NCI-H1436 (cell line): ENCODE results near the gene S100P.
A peak's percentile ranks its signal among the peaks of the same experiment; 100 is the strongest.
"Not testable (repeated sequence)": the region's sequence is repeated elsewhere in the genome, so short reads cannot be mapped to it uniquely, and the experiment has no call there.

ENCODE experiments used
- DNase-seq: peaks from one replicate; lab custom pipeline; 2025; lab: John Stamatoyannopoulos, UW

S100P gene

DNA sequence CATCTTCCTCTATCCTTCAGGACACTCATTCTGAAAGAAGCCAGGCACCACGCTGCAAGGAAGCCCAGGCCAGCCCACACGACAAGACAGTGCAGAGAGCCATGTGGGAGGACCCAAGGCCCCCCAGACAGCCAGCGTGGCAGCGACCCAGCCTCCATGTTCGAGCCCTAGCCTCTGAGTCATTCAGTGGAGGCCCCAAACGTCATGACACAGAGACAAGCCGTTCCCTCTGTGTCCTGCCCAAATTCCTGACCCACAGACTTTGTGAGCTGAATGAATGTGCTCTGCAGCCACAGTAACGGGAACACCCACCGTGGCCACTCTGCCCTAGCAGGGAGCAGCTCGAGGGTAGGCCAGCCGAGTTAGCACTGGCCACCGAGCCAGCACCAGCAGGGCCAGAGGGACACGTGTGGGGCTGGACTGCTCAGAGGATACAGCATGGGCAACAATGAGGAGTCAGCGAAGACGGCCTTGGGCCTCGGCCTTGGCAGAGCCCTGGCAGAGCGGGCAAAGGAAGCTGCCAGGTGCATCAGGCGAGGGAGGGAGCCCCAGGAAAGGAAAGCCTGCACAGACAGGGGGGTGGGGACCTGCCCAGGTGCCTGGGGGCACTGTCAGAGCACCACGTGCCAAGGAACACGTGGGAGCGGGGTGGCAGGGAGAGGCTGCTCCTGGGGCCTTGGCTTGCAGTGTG, 30.9 kb downstream of the S100P start:
- no peak for DNase-seq

DNA sequence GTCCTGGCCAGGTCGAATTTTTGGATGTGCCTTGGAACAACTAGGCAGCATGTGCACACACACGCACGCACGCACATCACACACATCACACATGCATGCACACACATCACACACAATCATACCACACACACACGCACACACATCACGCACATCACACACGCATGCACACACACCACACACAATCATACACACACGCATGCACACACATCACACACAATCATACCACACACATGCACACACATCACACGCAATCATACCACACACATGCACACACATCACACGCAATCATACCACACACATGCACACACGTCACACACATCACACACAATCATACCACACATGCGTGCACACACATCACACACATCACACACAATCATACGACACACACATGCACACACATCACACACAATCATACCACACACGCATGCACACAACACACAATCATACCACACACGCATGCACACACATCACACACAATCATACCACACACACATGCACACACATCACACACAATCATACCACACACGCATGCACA, 31.8 kb downstream of the S100P start:
- not testable (repeated sequence) for DNase-seq

GRCh38 chr4:6727081-6727942, 33.6 kb downstream of the S100P start:
- DNase-seq: peak; percentile 16

DNA sequence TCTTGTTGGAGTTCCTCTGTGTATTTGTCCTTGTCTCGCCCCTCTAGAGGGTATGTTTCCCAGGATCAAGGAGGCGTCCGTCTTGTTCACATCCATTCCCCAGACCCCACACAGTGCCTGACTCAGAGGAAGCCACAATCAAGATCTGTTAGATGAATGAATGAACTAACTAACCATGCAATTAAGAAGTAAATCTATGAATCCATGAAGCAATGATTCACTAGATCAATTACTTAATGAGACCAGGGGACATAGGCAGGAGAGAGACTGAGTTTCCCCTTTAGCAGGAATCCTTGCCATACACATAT, 34.2 kb downstream of the S100P start:
- no peak for DNase-seq

- DNase-seq: no peak
Measured at GRCh38 chr4:6728320-6729029, 34.8 kb downstream of the S100P start.

GRCh38 chr4:6730603-6731317, 37.1 kb downstream of the S100P start:
- DNase-seq: no peak

GRCh38 chr4:6731318-6731675, 37.6 kb downstream of the S100P start:
- no peak for DNase-seq

GRCh38 chr4:6731780-6732179, 38.1 kb downstream of the S100P start:
- DNase-seq: no peak

DNA sequence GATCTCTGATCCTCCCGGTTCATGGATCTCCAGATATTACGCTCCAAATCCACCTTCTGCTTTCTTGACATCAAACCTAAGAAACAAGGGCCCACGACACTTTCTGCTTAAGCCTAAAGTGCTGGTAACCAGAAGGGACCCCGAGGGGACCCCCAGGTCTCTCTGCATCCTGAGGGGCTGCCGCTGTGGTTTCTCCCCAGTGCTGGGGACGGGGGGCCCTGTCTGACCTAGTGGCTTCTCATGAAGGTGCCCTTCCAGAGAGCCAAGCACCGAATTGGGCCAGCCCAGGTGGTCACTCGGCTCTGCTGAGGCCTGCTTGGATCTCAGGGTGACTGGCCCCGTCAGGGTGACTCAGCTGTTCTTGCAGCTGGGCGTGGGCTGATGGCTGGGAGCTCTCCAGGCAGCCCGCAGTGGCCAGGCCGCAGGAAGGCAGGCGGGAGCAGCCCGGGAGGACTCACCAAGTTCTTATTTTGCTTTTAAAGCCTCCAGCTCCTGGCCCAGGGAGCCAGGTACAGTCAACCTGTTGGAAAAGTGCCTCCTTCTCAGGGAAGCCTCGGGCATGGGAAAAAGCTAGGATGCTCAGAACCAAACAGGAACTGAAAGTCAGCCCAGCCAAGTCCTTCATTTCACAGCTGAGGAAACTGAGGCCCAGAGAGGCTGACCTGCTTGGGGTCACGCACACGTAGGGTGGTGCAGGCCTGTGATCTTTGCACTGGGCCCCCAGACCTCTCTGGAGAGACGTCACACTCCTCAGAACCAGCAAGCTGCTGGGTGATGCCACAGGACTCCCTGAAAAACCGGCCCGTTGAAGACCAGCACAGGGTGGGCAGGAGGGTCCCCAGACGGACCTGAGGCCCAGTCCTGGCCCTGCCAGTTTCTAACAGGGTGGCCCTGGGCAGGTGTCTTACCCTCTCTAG, 39.0 kb downstream of the S100P start:
- DNase-seq: no peak

DNA sequence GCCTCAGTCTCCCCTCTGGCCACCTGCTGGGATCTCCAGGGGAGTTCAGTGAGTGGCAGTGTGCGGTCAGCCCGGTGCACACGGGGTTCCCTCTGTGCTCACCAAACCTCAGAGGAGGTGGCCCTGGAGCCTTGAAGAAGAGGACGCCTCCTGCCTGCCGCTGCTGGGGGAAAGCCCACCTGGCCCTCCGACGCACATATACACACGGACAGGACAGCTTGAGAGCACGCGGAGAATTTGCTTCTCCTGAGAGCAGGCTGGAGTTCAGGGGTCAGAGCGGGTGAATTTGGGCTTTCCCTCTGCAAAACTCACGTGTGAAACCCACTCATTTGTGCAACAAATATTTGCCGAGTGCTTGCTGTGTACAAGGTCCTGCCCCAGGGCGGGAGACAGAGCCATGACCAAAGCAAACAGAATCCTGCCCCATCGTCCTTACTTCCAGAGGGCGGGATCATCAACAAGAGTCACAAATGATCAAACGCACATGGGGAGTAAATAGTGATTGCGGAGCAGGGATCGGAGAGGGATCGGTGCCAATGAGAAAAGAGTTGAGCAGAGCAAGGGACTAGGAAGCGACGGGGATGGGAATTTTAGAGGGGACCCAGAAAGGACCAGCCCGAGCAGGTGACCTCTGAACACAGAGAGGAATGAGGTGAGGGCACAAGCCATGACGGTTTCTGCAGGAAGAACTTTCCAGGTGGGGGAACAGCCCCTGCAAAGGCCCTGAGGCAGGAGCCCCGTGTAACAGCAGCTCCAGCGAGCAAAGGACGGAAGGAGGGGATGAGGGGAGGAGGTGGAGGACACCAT, 39.9 kb downstream of the S100P start:
- DNase-seq: no peak

DNA sequence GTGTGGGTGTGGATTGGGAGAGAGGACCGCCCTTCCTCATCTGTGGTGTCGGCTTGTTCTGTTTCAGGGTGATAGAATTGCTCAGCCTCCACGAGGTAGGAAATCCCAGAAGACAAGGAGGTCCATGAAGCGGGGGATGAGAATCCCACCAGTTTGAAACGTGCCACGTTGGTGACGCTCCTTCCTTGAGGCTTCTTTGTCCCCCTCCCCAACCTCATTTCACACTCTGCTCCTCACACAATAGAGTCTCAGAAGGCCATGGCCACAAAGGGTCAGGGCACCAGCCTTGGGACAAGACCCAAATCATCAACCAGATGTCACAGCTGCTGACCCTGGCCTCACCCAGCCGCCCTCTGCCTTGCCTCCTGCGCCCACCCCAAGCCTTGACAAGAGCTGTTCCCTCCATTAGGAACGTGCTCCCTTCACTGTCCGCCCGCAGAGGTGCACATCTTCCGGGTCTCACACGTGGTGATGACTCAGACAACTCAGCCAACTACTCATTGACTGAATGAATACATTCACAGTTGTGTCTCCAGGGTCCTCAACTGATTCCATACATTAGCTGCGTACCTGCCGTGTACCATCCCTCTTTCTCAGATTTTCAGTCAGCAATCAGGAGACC, 40.6 kb downstream of the S100P start:
- no peak for DNase-seq

DNA sequence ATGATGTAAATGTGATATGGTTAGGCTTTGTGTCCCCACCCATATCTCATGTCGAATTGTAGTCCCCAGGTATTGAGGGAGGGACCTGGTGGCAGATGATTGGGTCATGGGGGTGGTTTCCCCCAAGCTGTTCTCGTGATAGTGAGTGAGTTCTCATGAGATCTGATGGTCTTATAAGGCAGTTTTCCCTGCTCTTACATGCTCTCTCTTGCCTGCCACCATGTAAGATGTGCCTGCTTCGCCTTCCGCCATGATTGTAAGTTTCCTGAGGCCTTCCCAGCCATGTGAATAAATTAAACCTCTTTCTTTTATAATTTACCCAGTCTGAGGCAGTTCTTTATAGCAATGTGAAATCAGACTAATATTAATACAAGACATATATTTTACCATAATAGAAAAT, 46.2 kb downstream of the S100P start:
- DNase-seq: no peak

DNA sequence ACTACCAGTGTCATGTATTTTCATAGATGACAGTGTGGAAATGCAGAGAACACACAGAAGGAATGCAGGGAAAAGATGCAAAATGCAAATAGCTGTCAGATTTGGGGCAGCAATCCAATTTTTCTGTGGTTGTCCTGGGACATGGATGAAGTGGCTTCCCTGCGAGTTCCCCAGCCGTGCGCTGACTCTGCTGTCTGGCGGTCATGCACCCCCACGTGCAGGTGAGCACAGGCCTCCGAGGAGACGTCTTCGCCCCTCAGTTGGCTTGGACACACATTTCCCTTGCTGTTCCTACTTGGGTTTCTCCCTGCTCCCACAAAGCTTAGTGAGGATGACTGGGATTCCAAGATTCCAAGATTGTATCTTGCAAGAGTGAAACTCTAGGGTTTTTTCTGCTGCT, 46.7 kb downstream of the S100P start:
- no peak for DNase-seq

DNA sequence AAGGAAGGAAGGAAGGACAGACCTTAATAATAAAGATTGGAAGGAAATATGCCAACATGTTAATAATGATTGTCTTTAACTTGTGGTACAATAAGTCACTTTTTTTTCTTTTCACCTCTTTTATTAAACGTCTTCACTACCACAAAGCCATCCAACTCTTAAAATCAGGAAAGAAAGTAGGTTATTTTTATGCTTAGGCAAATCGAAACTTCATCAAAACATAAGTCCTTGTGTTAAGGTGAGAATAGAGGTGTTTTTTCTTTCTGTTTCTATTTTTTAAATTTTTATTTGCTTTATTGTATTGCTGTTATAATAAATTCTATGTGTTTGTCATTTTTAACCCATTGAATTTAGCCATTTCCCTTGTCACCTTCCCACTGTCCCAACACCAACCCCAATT, 48.8 kb downstream of the S100P start:
- no peak for DNase-seq

DNA sequence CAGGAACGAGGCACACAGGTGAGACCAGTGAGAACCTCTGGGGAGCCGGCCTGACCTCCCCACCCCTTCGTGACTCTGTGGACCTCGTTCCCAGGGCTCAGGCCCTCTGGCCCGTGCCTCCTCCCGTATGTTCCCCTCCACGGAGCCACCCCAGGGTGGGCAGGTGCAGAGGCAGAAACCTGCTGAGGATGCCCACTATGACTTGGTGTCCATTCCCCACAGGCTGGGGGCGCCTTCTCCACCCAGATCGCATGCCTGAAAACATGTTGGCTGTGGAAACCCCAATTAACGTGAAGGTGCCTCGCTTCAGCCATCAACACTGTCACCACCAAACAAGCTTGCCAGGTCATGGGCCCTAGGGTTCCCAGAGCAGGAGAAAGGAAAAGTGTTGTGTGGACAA, 49.3 kb downstream of the S100P start:
- DNase-seq: no peak
